DMS 273 (cell line): Measurements from ENCODE around the gene GRK3.
A peak's percentile ranks its signal among the peaks of the same experiment; 100 is the strongest.

ENCODE experiments used
- DNase-seq: peaks from one replicate; lab custom pipeline; 2025; ENCODE audit not compliant: unreplicated experiment; lab: John Stamatoyannopoulos, UW

GRK3 gene

DNA sequence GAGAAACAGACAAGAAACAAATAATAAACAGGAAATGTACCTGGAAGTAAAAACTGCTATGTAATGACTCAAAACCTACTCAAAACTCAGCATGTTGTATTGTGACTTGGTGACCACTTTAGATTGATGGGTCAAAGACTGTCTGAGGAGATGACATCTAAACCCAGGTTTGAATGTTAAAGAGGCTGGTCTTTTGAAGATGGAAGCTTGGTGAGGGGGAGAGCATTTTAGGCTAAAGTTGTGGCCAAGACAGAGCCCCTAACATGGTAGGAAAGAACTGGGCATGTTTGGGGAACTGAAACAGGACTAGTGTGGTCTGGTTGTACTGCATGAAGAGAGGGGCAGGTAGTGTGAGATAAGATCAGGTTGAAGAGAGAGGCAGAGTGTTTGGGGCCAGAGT is 92.2 kb downstream of the GRK3 start:
- no peak for DNase-seq

DNA sequence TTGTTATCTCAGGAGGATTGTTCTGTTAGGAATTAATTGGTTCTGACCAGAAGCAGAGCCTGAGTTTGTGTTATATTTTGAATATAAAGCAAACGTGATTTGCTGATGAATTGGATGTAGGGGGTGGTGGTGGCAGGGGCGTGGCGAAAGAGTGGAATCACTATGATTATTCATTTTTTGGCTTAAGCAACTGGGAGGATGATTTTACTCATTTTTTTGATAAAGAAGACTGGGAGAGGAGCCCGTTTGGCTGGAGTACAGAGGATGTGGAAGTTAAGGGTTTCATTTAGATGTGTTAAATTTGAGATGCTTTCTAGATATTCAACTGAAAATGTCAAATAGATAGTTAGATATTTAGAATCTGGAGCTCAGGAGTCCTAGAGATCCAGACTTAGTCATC is 94.2 kb downstream of the GRK3 start:
- DNase-seq = no peak

DNA sequence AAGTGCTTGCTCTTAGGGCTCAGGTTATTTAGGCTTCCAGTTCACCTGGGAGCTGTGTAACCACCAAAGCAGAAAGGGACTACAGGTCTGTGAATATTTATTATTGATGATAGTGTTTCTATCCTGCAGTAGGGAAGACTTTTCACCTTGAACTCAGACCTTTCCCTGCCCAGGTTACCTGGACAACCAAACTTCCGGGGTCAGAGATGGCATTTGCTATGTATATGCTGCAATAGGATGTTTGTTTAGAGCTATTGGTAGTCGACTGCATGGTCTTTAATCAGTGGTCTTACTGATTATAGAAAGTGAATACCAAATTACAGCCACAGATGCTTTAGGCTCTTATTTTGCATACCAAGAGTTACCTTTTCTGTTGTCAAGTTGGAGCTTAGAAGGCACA is 94.9 kb downstream of the GRK3 start:
- no peak for DNase-seq

DNA sequence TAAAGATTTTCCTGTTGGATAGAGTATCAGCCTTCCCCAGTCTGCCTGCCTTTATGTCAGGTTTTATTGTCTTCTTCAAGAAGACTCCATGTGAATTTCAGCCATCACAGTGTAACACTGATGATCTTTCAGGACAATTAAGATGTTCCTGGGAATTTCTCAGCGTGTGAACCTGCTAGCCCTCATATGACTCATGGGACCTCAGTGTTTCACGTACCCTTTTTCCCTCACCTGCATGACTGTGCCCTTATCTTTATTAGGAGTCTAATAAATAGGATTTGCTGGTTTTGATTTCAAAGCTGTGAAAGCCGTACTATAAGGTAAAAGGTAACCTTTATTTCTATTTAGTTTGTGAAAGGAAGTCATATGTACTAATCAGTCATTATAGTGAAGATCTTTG is 95.9 kb downstream of the GRK3 start:
- DNase-seq = no peak

DNA sequence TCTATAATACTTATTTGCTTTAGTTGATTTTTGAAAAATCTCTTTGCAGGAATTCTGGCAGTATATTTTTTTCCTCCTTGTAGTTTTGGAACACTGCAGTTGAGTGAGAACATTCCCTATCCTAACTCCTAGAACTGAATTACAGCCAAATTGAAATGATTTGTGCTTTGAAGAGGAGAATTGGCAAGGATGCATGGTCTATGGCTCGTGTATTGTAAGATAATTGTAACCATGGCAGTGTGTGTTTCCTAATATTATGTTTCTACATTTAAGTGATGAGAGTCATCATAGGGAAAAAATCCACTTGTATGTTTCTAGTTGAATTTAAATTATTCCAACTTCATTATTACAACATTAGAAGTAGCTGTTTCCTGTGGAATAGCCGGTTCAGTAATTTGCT is 96.6 kb downstream of the GRK3 start:
- DNase-seq = no peak

DNA sequence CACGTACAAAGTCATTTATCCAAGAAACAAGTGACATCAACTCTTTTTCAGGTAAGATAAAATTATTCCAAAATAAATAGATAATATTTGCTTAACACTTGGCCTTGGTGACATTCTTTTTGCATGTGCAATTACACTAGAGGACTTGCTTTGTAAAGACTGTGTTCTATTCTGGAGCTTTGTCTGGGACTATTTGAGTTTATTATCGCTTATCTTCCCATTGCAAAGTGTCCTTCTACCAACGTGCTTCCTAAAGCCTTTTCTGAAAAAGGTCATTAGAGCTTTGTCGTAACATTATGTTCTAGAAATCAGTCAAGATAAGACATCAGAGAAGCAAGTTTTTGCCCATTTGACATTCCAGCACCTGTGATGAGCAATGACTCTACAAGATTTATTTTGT is 99.2 kb downstream of the GRK3 start:
- no peak for DNase-seq

DNA sequence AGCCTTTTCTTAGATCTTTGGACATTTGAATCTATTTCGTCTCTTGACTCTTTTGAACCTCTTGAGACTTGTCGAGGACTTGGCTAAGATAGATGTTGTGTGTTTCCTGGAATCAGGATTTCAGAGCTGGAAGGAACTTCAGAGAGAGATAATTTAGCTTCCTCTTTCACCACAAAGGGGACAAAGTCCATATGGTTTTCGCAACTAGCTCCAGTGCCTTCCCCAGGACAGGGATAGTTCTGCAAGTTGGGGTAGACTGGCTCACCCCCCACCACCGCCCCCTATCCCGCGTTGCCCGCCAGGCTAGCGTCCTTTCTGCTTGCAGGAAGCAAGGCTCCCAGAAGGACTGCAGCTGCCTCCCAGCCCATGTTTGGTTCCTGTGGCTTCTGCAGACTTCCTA is 101.8 kb downstream of the GRK3 start:
- no peak for DNase-seq

DNA sequence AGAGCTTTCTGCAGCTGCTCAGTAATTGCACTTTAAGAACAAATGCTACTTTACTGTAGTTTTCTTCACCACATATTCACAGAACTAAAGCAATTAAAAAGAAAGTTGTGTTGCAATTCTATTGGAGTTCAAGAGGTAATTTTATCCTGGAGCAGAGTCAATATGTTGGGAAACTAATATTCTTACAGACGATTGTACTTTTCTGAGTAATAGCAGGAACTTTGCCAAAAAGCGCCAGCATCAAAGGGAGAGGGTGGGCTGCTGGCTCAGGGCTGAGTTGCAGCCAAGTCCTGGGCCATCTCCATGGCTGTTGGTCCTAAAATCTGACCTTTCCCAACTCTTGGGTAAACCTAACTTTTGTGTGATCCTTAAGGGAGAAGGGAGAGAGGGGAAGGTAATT is 104.0 kb downstream of the GRK3 start:
- DNase-seq = peak; percentile 46

DNA sequence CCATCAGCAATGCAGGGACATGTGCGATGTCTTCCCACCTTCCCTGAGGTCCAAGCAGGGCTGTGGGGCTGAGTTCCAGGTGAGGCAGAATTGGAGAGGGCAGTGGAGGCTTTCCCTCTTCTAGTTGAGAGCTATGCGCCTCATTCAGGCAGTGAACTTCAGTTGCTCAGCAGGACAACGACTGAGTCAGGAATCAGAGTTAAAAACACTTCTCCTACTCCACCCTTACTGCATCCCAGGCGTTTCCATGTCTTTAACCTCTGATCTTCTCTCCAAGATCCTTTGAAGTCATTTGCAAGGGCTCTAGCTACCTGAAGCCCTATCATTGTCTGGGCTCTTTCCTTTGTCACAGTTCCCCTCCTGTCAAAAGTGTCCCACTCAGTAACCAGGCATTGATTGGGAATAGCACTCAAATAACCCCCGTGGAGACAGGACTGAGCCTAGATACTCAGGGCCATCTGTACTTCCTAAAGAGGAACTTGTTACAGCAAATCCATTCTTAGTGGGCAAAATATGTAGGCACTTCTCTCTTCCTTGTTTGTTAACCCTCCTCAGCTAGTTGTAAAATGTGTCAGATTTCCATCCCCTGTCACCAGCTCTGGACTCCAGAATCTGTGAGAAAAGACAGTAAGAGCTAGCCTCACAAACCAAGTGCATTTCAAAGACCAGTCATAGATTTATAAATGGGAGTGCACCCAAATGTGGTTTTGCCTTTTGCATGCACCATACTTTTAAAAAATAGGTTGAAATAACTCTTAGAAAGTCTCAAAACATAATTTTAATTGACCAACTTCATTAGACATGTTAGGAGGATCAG is 105.0 kb downstream of the GRK3 start:
- no peak for DNase-seq

DNA sequence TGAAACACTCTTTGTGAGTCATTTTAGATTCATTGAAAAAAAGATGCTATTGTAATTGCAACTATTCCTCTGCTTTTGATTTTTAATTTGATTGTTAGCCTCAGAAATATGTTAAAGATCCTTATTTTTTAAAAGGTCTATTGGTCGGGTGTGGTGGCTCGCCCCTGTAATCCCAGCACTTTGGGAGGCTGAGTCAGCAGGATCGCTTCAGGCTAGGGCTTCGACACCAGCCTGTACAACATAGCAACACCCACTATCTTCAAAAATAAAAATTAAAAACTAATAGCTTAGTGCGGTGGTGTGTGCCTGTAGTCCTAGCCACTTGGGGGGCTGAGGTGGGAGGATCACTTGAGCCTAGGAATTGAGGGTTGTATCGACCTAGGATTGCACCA is 105.6 kb downstream of the GRK3 start:
- DNase-seq = no peak

DNA sequence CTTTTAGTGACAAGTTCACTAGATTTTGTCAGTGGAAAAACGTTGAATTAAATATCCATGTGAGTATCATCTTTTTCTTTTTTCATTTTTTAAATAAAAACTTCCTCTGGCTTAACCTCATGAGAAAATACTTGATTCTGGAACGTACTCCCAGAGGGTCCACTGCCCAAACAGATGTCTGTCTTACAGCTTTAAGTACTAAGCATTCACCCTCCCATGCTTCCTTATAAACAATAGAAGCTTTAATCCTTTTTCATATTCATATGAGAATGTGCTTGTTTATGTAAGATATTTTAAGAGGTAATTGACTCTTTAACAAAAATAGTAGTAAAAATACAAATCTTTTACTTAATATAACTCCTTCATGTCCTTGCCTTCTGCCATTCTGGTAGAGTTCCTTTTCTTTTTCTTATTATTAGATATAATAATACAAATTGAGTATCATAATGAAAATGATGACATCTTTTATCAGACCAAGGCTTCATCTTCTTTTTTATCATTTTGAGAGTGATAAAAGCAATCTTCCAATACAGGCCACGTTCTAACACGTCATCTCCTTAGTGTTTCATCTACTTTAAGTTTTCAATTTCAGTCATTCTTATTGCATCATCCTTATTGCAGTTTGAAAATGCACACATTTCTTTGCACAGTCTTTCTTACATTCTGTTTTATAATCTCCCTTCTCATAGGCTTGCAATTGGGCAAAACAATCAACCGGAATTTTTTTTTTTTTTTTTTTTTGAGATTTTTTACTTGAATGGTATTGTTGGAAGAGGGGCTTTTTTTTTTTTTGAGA is 108.0 kb downstream of the GRK3 start:
- no peak for DNase-seq

DNA sequence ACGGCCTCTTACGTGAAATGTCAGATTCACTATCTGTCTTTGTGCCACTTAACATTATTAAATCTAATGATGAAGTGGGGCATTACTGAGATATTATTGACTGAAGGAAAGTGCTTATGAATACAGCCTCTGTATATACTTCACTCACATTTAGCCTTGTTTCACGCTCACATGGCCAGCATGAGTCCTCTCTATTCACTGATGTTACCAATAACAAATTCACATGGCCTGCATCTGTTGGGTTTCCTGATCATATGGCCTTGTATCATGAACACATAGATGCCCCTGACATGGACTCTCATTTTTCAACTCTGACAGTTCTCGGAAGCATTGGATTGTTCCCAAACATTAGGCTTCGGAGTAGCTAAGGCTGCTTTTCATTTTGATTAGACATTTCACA is 109.2 kb downstream of the GRK3 start:
- no peak for DNase-seq

DNA sequence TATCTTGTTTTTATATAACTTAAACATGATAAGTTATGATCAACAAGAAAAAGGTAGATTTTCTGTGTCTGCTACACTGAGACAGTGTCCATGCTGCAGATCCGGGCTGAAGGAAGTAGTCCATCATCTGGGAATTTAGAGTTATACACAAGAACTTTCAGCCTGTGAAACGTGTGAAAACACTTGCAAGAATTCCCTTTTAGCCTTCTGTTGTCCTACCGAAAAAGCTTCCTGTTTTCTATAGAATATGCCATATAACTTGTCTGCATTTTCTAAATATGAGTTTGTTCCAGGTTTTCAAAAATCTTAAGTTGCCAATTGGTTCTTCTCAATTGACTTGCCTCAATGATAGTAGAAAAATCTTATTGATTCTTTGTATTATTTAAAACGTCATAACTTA is 113.2 kb downstream of the GRK3 start:
- no peak for DNase-seq

DNA sequence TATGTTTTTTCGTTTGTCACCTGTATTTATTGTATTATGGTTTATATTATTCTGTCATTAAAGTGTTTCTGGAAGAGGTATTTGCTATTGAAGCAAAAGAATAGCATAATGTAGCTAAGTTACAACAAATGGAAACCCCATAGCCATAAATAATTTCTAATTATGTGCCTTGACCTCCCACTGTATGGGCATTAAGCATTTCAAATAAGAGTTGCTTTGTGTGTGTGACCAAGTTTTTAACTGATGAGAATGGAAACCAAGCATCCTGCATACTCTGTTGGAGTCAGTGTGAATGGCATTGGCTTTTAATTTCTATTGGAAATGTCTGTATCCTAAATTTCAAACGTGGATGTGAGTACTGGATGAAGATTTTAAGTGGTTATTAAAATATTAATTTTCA is 115.6 kb downstream of the GRK3 start:
- DNase-seq = no peak

DNA sequence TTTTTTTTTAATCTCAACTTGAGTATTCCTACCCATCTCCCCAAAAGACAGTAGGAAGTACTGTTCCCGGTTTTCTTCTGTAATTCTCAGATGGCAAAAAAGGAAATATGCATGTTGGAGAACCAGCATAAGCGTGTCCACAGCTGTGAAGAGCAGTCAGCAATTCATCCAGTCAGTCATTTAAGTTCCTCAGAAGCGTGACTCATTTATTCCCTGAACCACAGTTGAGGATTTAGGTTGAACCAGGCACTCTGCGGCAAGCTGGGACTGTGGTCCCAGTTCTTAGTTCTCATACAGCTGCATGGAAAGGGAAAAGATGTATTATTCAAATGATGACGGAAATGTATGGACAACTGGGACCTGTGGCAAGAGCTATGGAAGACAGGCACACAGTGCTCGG is 116.5 kb downstream of the GRK3 start:
- DNase-seq = no peak

DNA sequence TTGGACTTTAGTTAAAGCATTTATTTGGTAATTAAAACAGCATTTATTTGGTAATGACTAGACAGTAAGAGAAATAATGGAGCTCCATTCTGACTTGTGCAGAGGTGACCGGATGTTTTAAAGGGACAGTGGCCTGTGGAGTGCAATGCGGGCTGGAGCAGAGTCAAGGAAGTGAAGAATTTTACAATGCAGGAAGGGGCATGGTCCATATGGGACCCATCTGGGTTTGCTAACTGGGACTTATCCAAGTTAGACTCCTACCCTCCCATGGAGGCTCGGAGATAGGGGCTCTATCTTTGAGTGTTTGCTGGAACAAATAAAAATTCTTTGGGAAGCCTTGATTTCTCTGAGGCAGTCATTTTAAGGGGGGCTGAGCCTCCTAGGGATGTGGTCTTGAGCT is 117.6 kb downstream of the GRK3 start:
- no peak for DNase-seq

DNA sequence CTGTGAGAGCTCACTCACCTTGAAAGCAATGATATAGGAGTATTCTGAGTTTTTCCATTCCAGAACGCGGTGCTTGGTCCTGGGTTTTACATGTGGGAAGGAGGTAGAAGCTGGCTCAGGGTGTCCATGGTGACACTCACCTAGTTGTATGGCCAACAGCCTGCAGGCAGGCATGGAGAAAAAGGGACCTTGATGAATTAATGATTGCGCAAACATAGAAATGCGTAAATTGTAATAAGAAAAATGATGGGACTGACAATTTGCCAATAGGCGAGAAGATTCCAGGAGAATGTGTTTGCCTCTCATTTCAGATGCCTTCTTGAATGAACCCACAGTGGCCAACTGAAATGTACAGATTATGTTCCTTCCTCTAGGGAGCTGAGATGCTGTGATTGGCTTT is 124.2 kb downstream of the GRK3 start:
- DNase-seq = no peak

DNA sequence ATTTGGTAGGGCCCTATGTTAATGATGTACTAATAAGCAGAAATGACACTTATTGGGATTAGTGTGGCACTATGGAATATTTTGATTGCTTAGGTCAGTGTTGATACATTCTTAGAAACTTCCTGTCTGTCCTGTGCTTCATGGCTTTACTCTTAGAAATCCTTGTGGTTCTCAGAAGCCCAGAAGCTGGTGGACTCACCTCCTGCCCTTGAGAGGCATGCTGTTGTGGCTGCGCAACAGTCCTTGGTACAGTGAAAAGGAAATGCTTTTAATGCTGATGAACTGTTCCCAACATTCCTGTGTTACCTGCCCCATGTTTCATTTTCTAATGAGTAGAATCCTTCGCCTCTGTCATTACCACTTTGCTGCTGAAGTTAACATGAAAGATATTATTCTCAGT is 125.2 kb downstream of the GRK3 start:
- no peak for DNase-seq

DNA sequence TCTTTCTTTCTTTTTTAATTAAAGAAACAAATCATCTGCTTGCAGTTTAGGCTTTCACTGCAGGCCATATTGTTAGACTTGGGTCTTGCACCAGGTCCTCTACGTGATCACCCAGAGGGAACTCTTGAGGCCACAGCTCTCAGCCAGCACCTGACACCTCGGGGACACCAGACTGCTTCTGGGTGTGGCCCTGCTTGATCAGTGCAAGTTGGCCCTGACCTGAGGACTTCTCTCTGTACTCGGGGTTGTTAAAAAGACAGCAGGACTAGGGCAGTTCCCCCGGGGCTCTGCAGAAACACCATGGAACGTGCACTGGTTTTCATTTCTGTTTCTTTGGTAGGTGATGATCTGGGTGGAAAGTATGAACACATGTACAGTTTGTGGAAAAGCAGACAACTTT is 126.3 kb downstream of the GRK3 start:
- DNase-seq = no peak

DNA sequence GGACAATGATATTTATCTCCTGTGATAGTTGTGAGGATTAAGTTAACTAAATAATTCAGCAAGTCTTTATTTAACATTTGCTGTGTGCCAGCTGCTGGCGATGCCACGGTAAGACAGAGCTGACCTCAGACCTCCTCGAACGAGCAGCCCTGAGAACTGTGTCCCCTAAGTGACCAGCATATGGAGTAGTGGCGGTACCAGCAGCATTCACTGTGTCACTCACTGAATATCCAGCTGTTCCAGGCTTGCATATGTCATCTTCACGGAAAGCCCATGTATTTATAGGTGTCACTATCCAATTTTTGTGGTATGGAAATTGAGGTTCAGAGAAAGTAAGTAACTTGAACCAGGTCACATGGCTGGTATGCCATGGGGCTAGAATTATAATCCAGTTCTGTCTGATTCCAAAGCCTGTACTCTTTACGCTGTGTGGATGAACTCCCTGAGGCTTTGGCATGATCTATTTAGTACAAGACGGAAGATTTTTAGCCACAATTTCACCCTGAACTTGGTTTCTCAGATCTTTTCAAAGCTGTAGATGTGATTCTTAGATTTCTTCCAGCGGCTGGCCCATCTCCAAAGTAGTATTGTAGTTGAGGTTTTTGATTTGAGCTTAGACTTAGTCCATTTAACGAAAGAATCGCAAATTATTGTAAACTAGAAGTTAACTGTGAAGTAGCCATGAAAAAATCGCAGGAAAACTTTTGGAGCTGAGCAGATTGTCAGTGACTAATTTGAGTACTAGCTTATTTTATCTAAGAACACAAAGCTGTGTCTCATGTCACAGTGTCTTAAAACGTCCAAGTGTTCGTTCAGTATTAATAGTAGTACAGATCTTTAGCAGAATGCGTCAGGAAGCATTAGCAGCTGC is 128.2 kb downstream of the GRK3 start:
- no peak for DNase-seq

DNA sequence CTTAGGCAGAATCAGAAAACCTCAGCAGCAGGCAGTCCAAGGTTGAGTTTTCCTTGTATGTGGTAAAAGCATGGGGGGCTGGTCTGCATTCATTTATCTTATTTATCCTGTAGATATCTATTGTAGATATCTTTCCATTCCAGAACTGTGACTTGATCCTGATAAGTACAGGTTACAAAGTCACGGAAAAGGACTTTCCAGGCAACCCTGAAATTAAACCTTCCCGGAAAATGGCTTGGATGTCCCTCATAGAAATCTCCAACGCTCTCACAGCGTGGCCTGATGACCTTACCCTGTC is 128.7 kb downstream of the GRK3 start:
- no peak for DNase-seq
